H1 (cell line): Measurements from ENCODE around the gene FOSB. TPM values are rescaled to one million over a fixed set of nuclear protein-coding genes. Genes with fewer than 3 reads are reported as not detected.

ENCODE experiments used
- ASH2L ChIP-seq: fragments of 200-600, 300-600 bp; sonication (generic); IDR thresholded peaks from one replicate; pipeline ENCODE4 v1.7.1; 2017; ENCODE audit warnings: low read length
- CBX5 ChIP-seq: fragments of 300-800, 300-1000 bp; sonication (generic); IDR thresholded peaks from 2 replicates; pipeline ENCODE4 v1.7.1; 2016; ENCODE audit warnings: antibody characterized with exemption, low read length, low read depth
- CREB1 ChIP-seq: IDR thresholded peaks from 2 replicates; pipeline ENCODE4 v1.6.1; 2012; ENCODE audit warnings: inconsistent platforms
- FOSL1 ChIP-seq: IDR thresholded peaks from 2 replicates; pipeline ENCODE4 v1.6.1; 2011; ENCODE audit warnings: mild to moderate bottlenecking, low read depth, low read length, moderate library complexity; ENCODE audit not compliant: insufficient read depth
- GTF2F1 ChIP-seq: IDR thresholded peaks from 2 replicates; pipeline ENCODE4 v1.6.1; 2012; ENCODE audit warnings: low read depth, low read length, improper control_type of control experiment, borderline replicate concordance
- KDM4A ChIP-seq: IDR thresholded peaks from one replicate; pipeline ENCODE4 v1.7.1; 2012; ENCODE audit warnings: low read depth, mild to moderate bottlenecking, moderate library complexity, low read length, inconsistent platforms; ENCODE audit not compliant: severe bottlenecking
- KDM5A ChIP-seq: fragments of 200-600 bp; IDR thresholded peaks from 2 replicates; pipeline ENCODE4 v1.7.1; 2012; ENCODE audit warnings: mild to moderate bottlenecking, low read length, inconsistent platforms, mixed read lengths
- NANOG ChIP-seq: IDR thresholded peaks from 2 replicates; pipeline ENCODE4 v1.6.1; 2011; ENCODE audit warnings: low read length, low read depth, mild to moderate bottlenecking, inconsistent platforms; ENCODE audit not compliant: insufficient read depth, poor library complexity, severe bottlenecking
- NRF1 ChIP-seq: IDR thresholded peaks from 2 replicates; pipeline ENCODE4 v1.6.1; 2011; ENCODE audit warnings: mild to moderate bottlenecking, low read depth, low read length, improper control_type of control experiment
- POLR2A ChIP-seq, 2 experiments: IDR thresholded peaks; 1 replicate in 1 of 2; 2 replicates in 1 of 2; pipeline ENCODE4 v1.6.1; 2011; ENCODE audit warnings: low read depth in 2 of 2, low read length in 2 of 2, mild to moderate bottlenecking in 2 of 2; ENCODE audit errors: control extremely low read depth in 1 of 2
- POLR2AphosphoS5 ChIP-seq: IDR thresholded peaks from 2 replicates; pipeline ENCODE4 v1.6.1; 2011; ENCODE audit warnings: low read depth, low read length
- RAD21 ChIP-seq, 2 experiments: IDR thresholded peaks in 1 of 2; conservative IDR thresholded peaks in 1 of 2; 2 replicates each; pipeline ENCODE4 v1.6.1; 2011; ENCODE audit warnings: low read depth in 2 of 2, low read length in 2 of 2, improper control_type of control experiment in 1 of 2, inconsistent platforms in 1 of 2, mild to moderate bottlenecking in 1 of 2, moderate library complexity in 1 of 2
- SIN3A ChIP-seq, 2 experiments: IDR thresholded peaks in 1 of 2; conservative IDR thresholded peaks in 1 of 2; 2 replicates each; pipeline ENCODE4 v1.6.1; 2011 to 2012; ENCODE audit warnings: low read length in 2 of 2, improper control_type of control experiment in 1 of 2, low read depth in 1 of 2, mild to moderate bottlenecking in 1 of 2
- SIX5 ChIP-seq: IDR thresholded peaks from 2 replicates; pipeline ENCODE4 v1.6.1; 2011; ENCODE audit warnings: mild to moderate bottlenecking, low read depth, low read length
- SP1 ChIP-seq: IDR thresholded peaks from 2 replicates; pipeline ENCODE4 v1.6.1; 2011; ENCODE audit warnings: low read depth, low read length
- SRF ChIP-seq: IDR thresholded peaks from 2 replicates; pipeline ENCODE4 v1.6.1; 2011; ENCODE audit warnings: mild to moderate bottlenecking, low read depth, low read length, moderate library complexity
- TAF1 ChIP-seq: IDR thresholded peaks from 2 replicates; pipeline ENCODE4 v1.6.1; 2011; ENCODE audit warnings: mild to moderate bottlenecking, low read depth, low read length
- polyA plus RNA-seq, 7 experiments: library from polyadenylated mRNA; depleted of rRNA in 3 of 7; stranded (reverse) in 5 of 7; unstranded in 2 of 7; fragments of >200 nt in 5 of 7; fragments of 200-250 nt in 2 of 7; gene quantifications; 1 replicate in 5 of 7; 2 replicates in 1 of 7; 4 replicates in 1 of 7; pipeline versions ENCODE4 v1.2.1 to v1.2.3, GENCODE V29; 2011 to 2013; ENCODE audit warnings: missing spikeins in 2 of 7, mixed read lengths in 2 of 7
- total RNA-seq: library from RNA; stranded (reverse); fragmentation: NEBNext Ultra II Directional; extraction: Animal tissue kit (Norgen Biotek cat#: 25700); gene quantifications from 2 replicates; pipeline ENCODE4 v1.2.1, GENCODE V29; 2021
- TF ChIP-seq, protein P1 (sequence below): IDR thresholded peaks from 2 replicates; pipeline ENCODE4 v1.6.1; 2012; ENCODE audit warnings: low read length, inconsistent platforms
- TF ChIP-seq, protein P2 (sequence below), 3 experiments: IDR thresholded peaks; 1 replicate in 2 of 3; 2 replicates in 1 of 3; pipeline versions ENCODE4 v1.5.1 to v1.6.1; 2011; ENCODE audit warnings: low read length in 3 of 3, mild to moderate bottlenecking in 3 of 3, inconsistent platforms in 2 of 3, low read depth in 1 of 3, moderate library complexity in 1 of 3; ENCODE audit not compliant: insufficient read depth in 1 of 3; ENCODE audit errors: control extremely low read depth in 1 of 3
- TF ChIP-seq, protein P3 (sequence below): IDR thresholded peaks from 2 replicates; pipeline ENCODE4 v1.6.1; 2012; ENCODE audit warnings: inconsistent platforms

Gene FOSB
- total and polyA plus RNA-seq, 2 of the 8 experiments (the other 6 are each of a cell fraction or from before 2014, with no cell fraction given) = 0.44 to 2.7 TPM

DNA sequence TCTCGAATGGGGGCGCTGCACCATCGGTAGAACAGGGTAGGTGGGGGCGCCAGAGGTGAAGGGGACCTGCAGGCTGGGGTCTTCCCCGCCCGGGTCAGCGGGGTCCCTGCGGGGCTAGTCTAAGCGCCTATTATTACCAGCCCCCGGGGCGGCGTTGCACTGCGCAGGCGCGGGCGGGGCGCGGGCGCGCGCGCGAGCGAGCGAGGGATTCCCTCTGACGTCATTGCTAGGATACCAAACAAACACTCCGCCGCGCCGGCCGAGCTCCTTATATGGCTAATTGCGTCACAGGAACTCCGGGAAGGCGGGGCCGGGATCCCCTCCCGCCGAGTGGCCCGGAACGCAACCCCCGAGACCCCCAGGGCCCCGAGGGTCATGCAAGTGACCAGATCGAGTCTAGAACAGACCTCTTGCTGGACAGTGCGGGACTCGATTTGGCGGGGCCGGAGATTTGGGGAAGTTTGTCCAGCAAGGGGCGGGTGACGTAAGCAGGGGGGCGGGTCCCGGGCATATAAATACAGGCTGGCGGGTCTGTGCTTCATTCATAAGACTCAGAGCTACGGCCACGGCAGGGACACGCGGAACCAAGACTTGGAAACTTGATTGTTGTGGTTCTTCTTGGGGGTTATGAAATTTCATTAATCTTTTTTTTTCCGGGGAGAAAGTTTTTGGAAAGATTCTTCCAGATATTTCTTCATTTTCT, at the start of gene FOSB (continued):
- TF ChIP-seq, protein P1, sequence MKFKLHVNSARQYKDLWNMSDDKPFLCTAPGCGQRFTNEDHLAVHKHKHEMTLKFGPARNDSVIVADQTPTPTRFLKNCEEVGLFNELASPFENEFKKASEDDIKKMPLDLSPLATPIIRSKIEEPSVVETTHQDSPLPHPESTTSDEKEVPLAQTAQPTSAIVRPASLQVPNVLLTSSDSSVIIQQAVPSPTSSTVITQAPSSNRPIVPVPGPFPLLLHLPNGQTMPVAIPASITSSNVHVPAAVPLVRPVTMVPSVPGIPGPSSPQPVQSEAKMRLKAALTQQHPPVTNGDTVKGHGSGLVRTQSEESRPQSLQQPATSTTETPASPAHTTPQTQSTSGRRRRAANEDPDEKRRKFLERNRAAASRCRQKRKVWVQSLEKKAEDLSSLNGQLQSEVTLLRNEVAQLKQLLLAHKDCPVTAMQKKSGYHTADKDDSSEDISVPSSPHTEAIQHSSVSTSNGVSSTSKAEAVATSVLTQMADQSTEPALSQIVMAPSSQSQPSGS = peak; percentile 91
- no peak for TF ChIP-seq RAD21 (IDR thresholded peaks at IDR 0.05 in 1 of 2, conservative IDR thresholded peaks at IDR 0.05 in 1 of 2; ENCODE audit: low read depth in 2 of 2, low read length in 2 of 2)
- peak; percentile 94 for TF ChIP-seq CREB1
- TF ChIP-seq SRF = peak; percentile 99
- TF ChIP-seq ASH2L = peak; percentile 14
- TF ChIP-seq, protein P2, sequence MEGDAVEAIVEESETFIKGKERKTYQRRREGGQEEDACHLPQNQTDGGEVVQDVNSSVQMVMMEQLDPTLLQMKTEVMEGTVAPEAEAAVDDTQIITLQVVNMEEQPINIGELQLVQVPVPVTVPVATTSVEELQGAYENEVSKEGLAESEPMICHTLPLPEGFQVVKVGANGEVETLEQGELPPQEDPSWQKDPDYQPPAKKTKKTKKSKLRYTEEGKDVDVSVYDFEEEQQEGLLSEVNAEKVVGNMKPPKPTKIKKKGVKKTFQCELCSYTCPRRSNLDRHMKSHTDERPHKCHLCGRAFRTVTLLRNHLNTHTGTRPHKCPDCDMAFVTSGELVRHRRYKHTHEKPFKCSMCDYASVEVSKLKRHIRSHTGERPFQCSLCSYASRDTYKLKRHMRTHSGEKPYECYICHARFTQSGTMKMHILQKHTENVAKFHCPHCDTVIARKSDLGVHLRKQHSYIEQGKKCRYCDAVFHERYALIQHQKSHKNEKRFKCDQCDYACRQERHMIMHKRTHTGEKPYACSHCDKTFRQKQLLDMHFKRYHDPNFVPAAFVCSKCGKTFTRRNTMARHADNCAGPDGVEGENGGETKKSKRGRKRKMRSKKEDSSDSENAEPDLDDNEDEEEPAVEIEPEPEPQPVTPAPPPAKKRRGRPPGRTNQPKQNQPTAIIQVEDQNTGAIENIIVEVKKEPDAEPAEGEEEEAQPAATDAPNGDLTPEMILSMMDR (IDR thresholded peaks at IDR 0.05; ENCODE audit: control extremely low read depth in 1 of 3, insufficient read depth in 1 of 3, low read depth in 1 of 3, low read length in 3 of 3) = peak in 1 of 3 experiments; percentile 33; a peak in 2 of 4 replicates
- TF ChIP-seq NRF1 = peak; percentile 89
- TF ChIP-seq KDM4A = peak; percentile 56
- no peak for TF ChIP-seq CBX5
- TF ChIP-seq TAF1 = peak; percentile 91
- TF ChIP-seq NANOG = no peak
- TF ChIP-seq, protein P3, sequence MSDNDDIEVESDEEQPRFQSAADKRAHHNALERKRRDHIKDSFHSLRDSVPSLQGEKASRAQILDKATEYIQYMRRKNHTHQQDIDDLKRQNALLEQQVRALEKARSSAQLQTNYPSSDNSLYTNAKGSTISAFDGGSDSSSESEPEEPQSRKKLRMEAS = no peak; the same call in 1 of the 2 replicates
- TF ChIP-seq SIN3A (conservative IDR thresholded peaks at IDR 0.05 in 1 of 2, IDR thresholded peaks at IDR 0.05 in 1 of 2; ENCODE audit: low read depth in 1 of 2, low read length in 2 of 2) = peak; percentile 70 to 84; a peak in 3 of 4 replicates
- peak; percentile 53; the same call in 1 of the 2 replicates for TF ChIP-seq FOSL1
- TF ChIP-seq GTF2F1 = 0 out of 2 replicates have a peak, but pooled peaks have one; percentile 32
- TF ChIP-seq KDM5A = no peak
- TF ChIP-seq POLR2AphosphoS5 = peak; percentile 59
- no peak for TF ChIP-seq SP1
- peak; percentile 89 to 95 for TF ChIP-seq POLR2A (IDR thresholded peaks at IDR 0.05; ENCODE audit: control extremely low read depth in 1 of 2, low read depth in 2 of 2, low read length in 2 of 2)
- no peak for TF ChIP-seq SIX5
